Upper lobe of left lung (tissue), 4 donors: ENCODE measurements around the gene FOXF2.

Experiments used
- EP300 ChIP-seq, 4 donors: sonication (generic); formaldehyde crosslinking; IDR thresholded peaks; one replicate each; pipeline ENCODE4 v1.5.1; 2017; ENCODE audit warnings: antibody characterized with exemption in 4 of 4, control low read depth in 2 of 4
- POLR2A ChIP-seq, 4 donors: fragments of 450-650 bp; IDR thresholded peaks; one replicate each; pipeline ENCODE4 v1.5.1; 2016 to 2017; ENCODE audit warnings: antibody characterized with exemption in 4 of 4, mild to moderate bottlenecking in 2 of 4
- POLR2AphosphoS5 ChIP-seq, 2 donors: sonication (generic); formaldehyde crosslinking; IDR thresholded peaks; one replicate each; pipeline ENCODE4 v1.5.1; 2017; ENCODE audit warnings: antibody characterized with exemption in 2 of 2
- TF ChIP-seq, protein P1 (sequence below), 6 experiments: fragments of 450-650 bp in 4 of 6; fragments of 200-600 bp in 2 of 6; sonication (generic) in 2 of 6; IDR thresholded peaks; one replicate each; pipeline ENCODE4 v1.5.1; 2016 to 2019; ENCODE audit warnings: antibody characterized with exemption in 6 of 6

DNA sequence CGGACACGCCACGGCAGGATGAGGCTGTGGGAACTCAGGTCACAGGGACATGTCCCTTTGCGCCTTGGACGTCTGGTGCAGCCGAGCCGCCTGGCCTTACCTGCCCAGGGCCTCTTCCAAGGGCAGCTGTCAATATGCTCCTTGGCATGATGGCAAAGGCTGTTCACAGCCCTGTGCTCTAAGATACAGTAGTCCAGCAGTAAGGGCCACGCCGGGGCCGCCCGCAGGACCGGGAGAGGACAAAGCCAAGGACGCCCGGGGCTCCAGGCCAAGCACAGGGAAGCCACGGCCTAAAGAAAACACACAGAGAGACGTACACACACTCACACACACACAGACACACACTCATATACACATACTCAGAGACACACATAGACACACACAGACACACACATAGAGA, 13.0 kb downstream of the FOXF2 start:
- TF ChIP-seq POLR2AphosphoS5 (IDR thresholded peaks at IDR 0.05) = no peak
- no peak for TF ChIP-seq POLR2A (IDR thresholded peaks at IDR 0.05)
- TF ChIP-seq, protein P1, sequence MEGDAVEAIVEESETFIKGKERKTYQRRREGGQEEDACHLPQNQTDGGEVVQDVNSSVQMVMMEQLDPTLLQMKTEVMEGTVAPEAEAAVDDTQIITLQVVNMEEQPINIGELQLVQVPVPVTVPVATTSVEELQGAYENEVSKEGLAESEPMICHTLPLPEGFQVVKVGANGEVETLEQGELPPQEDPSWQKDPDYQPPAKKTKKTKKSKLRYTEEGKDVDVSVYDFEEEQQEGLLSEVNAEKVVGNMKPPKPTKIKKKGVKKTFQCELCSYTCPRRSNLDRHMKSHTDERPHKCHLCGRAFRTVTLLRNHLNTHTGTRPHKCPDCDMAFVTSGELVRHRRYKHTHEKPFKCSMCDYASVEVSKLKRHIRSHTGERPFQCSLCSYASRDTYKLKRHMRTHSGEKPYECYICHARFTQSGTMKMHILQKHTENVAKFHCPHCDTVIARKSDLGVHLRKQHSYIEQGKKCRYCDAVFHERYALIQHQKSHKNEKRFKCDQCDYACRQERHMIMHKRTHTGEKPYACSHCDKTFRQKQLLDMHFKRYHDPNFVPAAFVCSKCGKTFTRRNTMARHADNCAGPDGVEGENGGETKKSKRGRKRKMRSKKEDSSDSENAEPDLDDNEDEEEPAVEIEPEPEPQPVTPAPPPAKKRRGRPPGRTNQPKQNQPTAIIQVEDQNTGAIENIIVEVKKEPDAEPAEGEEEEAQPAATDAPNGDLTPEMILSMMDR (IDR thresholded peaks at IDR 0.05) = no peak
- no peak for TF ChIP-seq EP300 (IDR thresholded peaks at IDR 0.05)
